Spinal cord (tissue), 10 donors: Measurements from ENCODE around the gene NCKAP5. TPM values are rescaled to one million over a fixed set of nuclear protein-coding genes. Genes with fewer than 3 reads are reported as not detected.
A peak's percentile ranks its signal among the peaks of the same experiment; 100 is the strongest.

Source experiments
- DNase-seq, 6 donors: peaks; one replicate each; pipeline versions ENCODE4 v3.0.0 to v3.0.0-alpha.2; 2013 to 2015; ENCODE audit warnings: low spot score in 6 of 6, low read depth in 4 of 6
- H3K27ac ChIP-seq: one replicate; pipeline ENCODE4 v1.5.1; 2013; ENCODE audit warnings: low read depth, low read length, control low read depth
- H3K27me3 ChIP-seq: one replicate; pipeline ENCODE4 v1.6.1; 2013; ENCODE audit warnings: low read length; ENCODE audit not compliant: control insufficient read depth, insufficient read depth
- H3K36me3 ChIP-seq: one replicate; pipeline ENCODE4 v1.6.1; 2013; ENCODE audit warnings: low read length; ENCODE audit not compliant: control insufficient read depth, insufficient read depth
- H3K4me1 ChIP-seq: one replicate; pipeline ENCODE4 v1.6.1; 2013; ENCODE audit warnings: low read length; ENCODE audit not compliant: control insufficient read depth, insufficient read depth
- H3K4me3 ChIP-seq: one replicate; pipeline ENCODE4 v1.5.1; 2013; ENCODE audit warnings: low read depth, low read length, control low read depth
- H3K9me3 ChIP-seq: one replicate; pipeline ENCODE4 v1.6.1; 2013; ENCODE audit warnings: low read length; ENCODE audit not compliant: control insufficient read depth, insufficient read depth
- whole genome bisulfite sequencing: methylation state at CpG from one replicate; pipeline ENCODE4 v1.1.5; 2013; ENCODE audit warnings: missing lambda C conversion rate; ENCODE audit not compliant: insufficient coverage; 5-methylcytosine and 5-hydroxymethylcytosine counted together
- polyA plus RNA-seq, 2 donors: library from polyadenylated mRNA; unstranded; fragments of 120-200 nt; gene quantifications; one replicate each; pipeline ENCODE4 v1.2.1, GENCODE V29; 2013; ENCODE audit not compliant: insufficient read length in 2 of 2
- total RNA-seq, 2 donors: library from RNA; depleted of rRNA in 1 of 2; stranded (reverse); fragments of 120-200 nt in 1 of 2; fragments of >200 nt in 1 of 2; gene quantifications; one replicate each; pipeline versions ENCODE4 v1.2.3 to v1.2.4, GENCODE V29; 2013 to 2014
- donor health status: healthy.

Gene NCKAP5
- total and polyA plus RNA-seq, 4 donors = 8.9 to 17.7 (median 11.6) TPM

GRCh38 chr2:132850688-132851087 is 717.6 kb downstream of the NCKAP5 start:
- Histone ChIP-seq H3K27me3 (no peaks in the 10 kb centered on the region), H3K4me1 (no peaks in the 10 kb centered on the region), H3K9me3 (no peaks in the 10 kb centered on the region), H3K27ac (no peak overlapping the region), H3K36me3 (no peaks in the 10 kb centered on the region), H3K4me3 (no peak overlapping the region)
- DNase-seq = no peak
- WGBS = 95% methylated on average over 3 of the region's 4 CpGs

- Histone ChIP-seq H3K4me3 (no peak overlapping the region), H3K9me3 (no peaks in the 10 kb centered on the region), H3K4me1 (no peaks in the 10 kb centered on the region), H3K27me3 (no peaks in the 10 kb centered on the region), H3K27ac (no peak overlapping the region), H3K36me3 (no peaks in the 10 kb centered on the region)
- no CpG with 5 or more reads among the region's 1 CpG for WGBS
- DNase-seq = no peak
Measured at GRCh38 chr2:132849118-132849517, 719.1 kb downstream of the NCKAP5 start.

- Histone ChIP-seq H3K9me3 (no peaks in the 10 kb centered on the region), H3K27ac (no peak overlapping the region), H3K4me1 (no peaks in the 10 kb centered on the region), H3K36me3 (no peaks in the 10 kb centered on the region), H3K4me3 (no peak overlapping the region), H3K27me3 (no peaks in the 10 kb centered on the region)
- DNase-seq = no peak
Measured at GRCh38 chr2:132845339-132845738, 722.9 kb downstream of the NCKAP5 start.

GRCh38 chr2:132844585-132844984 is 723.7 kb downstream of the NCKAP5 start:
- no CpG with 5 or more reads among the region's 4 CpGs for WGBS
- H3K36me3 ChIP-seq = no peaks in the 10 kb centered on the region
- no peaks in the 10 kb centered on the region for H3K27me3 ChIP-seq
- H3K27ac ChIP-seq = no peak overlapping the region
- DNase-seq = no peak
- no peak overlapping the region for H3K4me3 ChIP-seq
- no peaks in the 10 kb centered on the region for H3K4me1 ChIP-seq
- H3K9me3 ChIP-seq = no peaks in the 10 kb centered on the region

DNA sequence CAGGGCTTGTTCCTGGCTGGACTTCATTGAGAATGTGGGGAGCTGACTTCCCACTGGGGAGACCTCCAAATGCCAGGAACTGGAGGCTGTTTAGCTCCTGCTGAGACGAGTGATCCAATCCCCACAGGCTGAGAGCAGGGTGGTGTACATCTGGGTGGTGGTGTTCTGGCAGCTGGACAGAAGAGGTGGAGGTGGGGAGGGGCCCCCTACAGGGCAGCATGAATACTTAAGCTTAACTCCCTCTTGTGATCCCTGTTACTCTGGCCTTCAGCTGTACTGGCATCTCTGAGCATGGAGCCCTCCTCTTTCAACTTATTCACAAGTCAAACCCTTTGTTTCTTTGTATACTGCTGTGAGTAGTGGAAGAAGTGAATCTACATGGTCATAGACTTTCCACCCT is 730.5 kb downstream of the NCKAP5 start:
- WGBS = 60% methylated on average over 1 of the region's 1 CpG
- DNase-seq = no peak
- peaks cover 1% of the 10 kb centered on the region for H3K9me3 ChIP-seq
- no peaks in the 10 kb centered on the region for H3K27me3 ChIP-seq
- H3K27ac ChIP-seq = no peak overlapping the region
- no peaks in the 10 kb centered on the region for H3K36me3 ChIP-seq
- no peak overlapping the region for H3K4me3 ChIP-seq
- no peaks in the 10 kb centered on the region for H3K4me1 ChIP-seq

DNA sequence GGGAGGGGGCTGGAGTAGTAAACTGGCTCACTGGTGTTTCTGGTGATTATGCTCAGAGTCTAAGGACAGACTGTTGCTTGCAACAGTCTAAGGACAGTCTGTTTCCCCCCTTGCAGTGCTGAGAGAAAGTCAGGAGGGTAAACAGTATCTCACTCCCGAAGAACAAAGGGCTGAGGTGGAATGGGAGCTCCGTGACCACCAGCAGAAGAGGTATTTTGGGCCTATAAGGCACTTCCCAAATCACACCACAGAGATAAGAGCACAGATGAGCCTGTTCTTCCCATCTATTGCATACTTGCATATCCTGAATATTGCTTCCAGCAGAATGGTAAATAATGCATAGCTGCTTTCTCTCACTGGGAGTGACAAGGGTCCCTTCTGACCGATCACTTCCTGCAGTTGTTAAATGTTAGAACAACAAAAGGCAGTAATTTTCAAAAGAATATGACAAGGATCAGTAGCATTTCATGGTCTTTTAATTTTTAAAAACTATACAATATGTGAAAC is 737.9 kb downstream of the NCKAP5 start:
- H3K36me3 ChIP-seq = no peaks in the 10 kb centered on the region
- H3K9me3 ChIP-seq = peaks cover 1% of the 10 kb centered on the region
- no peak overlapping the region for H3K27ac ChIP-seq
- no peaks in the 10 kb centered on the region for H3K27me3 ChIP-seq
- no peak overlapping the region for H3K4me3 ChIP-seq
- H3K4me1 ChIP-seq = no peaks in the 10 kb centered on the region
- 57% methylated on average over 1 of the region's 3 CpGs for WGBS
- DNase-seq = no peak

DNA sequence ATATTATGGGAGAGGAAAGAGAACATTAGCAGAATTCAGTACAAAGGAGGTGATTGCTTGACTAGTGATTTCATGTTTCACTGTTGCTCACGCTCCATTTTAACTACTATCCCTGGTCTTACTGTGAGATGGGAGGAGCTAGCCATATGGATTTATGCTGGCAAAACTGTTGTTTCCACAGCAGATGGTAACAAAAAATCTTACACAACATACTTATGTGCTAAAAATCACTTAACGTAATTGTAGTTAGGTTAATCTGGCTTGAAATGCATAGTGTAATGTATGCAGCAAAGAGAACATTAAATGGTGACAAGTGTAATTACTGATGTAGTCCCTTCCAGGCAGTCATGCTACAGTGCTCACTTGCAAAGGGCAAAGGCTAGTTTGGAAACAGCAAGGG is 742.7 kb downstream of the NCKAP5 start:
- no peak overlapping the region for H3K4me3 ChIP-seq
- no peaks in the 10 kb centered on the region for H3K27me3 ChIP-seq
- DNase-seq = peak in 2 of 6 donors; percentile 52 to 87
- no peaks in the 10 kb centered on the region for H3K36me3 ChIP-seq
- no peaks in the 10 kb centered on the region for H3K9me3 ChIP-seq
- WGBS = 67% methylated on average over 1 of the region's 2 CpGs
- H3K4me1 ChIP-seq = no peaks in the 10 kb centered on the region
- no peak overlapping the region for H3K27ac ChIP-seq

- Histone ChIP-seq H3K4me3 (no peak overlapping the region), H3K27me3 (no peaks in the 10 kb centered on the region), H3K27ac (no peak overlapping the region), H3K9me3 (no peaks in the 10 kb centered on the region), H3K36me3 (no peaks in the 10 kb centered on the region), H3K4me1 (no peaks in the 10 kb centered on the region)
- DNase-seq = no peak
Measured at GRCh38 chr2:132824716-132825115, 743.5 kb downstream of the NCKAP5 start.

- no peaks in the 10 kb centered on the region for H3K36me3 ChIP-seq
- H3K9me3 ChIP-seq = no peaks in the 10 kb centered on the region
- H3K27me3 ChIP-seq = no peaks in the 10 kb centered on the region
- DNase-seq = no peak
- H3K4me3 ChIP-seq = no peak overlapping the region
- no peaks in the 10 kb centered on the region for H3K4me1 ChIP-seq
- 87% methylated on average over 7 of the region's 7 CpGs for WGBS
- no peak overlapping the region for H3K27ac ChIP-seq
Measured at GRCh38 chr2:132816234-132816633, 752.0 kb downstream of the NCKAP5 start.

- Histone ChIP-seq H3K4me1 (no peaks in the 10 kb centered on the region), H3K36me3 (no peaks in the 10 kb centered on the region), H3K9me3 (no peaks in the 10 kb centered on the region), H3K27me3 (no peaks in the 10 kb centered on the region), H3K4me3 (no peak overlapping the region), H3K27ac (no peak overlapping the region)
- DNase-seq = no peak
- WGBS = 63% methylated on average over 2 of the region's 2 CpGs
Measured at GRCh38 chr2:132815516-132815915, 752.7 kb downstream of the NCKAP5 start.
